Measurements from ENCODE around the gene CLCNKB.
A peak's percentile ranks its signal among the peaks of the same experiment; 100 is the strongest.
"Not testable (repeated sequence)": the region's sequence is repeated elsewhere in the genome, so short reads cannot be mapped to it uniquely, and the experiment has no call there.

CLCNKB gene

DNA sequence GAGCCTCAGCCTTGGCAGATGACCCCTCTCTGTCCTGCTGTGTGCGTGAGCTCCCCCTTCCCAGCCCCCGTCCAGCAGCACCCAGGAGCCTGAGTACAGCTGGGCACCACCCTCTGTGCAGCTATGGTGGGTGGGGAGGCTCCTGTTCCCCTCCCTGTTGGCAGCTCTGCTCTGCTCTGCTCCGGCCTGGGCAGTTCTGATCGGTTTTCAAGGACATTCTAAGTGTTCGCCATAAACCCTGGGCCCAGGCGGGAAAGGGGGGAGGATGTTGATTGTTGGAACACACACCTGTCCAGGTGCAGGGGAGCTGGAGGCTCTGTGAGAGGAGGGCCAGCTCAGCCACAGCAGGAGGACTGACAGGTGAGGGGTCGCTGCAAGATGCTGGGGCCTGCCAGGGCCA, at the start of gene CLCNKB:
Gene CLCNKB, plus strand, starts transcription at position 262 of the 400 bp plus-strand sequence. CDS start 711 bp downstream, outside the sequence.
- DNase-seq, result no peak

DNA sequence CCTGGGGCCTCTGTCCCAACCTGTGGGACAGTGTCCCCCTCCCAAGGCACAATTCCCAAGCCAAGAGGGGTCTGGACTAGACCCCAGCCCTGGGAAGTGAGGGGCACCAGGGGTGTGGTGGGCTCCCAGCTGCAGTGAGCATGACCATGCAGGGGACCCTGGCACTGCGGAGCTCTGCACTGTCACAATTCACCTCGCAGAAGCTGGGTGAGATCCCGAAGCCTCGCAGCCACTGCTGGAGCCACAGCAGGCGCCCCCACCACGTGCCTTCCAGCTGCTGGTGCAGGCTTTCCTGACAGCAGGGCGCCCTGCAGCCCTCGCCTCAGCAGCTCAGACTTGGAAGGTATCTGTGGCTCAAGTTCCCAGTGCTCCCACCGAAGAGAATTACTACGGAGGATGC, 49.5 kb upstream of the CLCNKB start:
- DNase-seq, result no peak

DNA sequence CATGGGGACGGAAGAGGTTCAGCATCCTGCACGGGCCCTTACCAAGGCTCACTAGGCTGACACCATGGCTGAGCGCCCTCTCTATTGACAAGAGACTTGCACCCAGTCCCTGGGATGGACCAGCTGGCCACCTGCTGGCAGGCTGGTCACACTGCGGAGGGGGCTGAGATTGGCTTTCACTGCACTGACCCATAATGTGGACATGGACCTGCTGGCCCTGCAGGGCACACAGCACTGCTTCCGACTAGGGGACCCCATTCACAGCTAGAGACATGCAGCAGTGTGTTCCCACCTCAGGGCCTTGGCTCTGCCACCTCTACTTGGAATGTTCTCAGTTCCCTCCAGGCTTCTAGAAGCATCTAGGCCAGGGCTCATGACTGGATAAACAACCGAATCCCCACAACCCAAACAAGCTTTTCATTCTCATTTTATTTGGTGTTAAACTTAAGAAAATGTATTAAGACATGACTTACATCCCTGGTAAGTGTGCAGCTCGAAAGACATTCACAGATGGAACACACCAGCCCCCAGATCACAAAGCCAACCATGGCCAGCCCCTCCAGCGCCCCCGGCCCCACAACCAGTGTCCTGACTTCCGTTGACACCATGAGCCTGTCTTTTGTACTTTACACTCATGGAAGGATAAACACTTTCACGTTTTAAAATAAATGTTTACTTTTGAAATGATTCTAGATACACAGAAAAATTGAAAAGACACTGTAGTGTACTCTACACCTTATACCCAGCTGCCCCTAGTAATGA, 48.8 kb upstream of the CLCNKB start:
- peak in 1 of 2 experiments; percentile 60 for DNase-seq

DNA sequence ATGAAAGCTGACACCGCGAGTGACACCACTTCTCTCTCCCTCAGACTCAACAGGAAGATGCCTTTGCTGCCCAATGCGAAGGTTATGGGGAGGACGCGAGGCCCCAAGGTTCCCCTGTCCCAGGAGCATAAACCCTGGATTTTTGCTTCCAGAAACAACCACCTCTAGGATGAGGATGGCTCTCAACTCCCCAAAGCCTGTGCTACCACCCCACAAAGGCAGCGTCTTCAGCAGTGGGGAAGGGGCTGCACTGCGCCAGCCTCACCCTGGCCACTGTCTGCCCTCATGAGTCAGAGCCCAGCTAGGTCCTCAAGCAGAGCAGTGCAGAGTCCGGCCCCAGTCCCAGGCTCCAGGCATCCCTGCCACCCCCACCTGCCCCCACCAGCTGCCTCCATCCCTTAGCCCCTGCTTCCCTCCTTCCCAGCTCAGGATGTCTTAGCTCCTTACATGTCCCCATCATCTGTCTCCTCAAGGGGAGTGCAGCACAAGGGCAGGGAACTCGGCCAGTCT, 46.5 kb upstream of the CLCNKB start:
- no peak for DNase-seq

DNA sequence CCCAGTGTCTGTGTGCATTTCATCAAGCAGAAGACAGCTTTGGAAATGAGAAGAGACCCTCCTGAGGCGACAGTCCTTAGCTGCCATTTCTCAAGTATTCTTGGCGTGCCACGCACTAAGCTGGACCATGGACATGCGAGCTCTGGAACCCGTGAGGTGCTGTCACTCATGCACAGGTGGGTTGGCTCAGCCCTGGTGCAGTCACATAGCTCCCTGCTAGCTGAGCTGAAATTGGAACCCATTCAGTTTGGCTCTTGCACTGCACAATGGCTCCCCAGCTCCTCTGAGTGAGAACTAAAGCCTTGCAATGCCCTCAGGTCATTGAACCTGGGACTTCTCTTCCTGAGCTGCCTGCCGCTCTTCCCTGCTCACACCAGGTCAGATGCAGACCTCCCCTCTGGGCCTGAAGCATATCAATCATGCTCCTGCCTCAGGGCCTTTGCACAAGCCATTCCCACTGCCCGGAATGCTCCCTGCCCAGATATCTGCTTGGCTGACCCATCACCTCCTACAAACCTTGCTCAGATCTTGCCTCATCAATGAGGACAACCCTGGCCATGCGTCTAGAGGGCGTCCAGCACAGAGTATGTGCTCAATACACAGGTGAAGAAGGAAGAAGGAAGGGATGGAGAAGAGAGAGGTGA, 45.8 kb upstream of the CLCNKB start:
- DNase-seq, result no peak

DNA sequence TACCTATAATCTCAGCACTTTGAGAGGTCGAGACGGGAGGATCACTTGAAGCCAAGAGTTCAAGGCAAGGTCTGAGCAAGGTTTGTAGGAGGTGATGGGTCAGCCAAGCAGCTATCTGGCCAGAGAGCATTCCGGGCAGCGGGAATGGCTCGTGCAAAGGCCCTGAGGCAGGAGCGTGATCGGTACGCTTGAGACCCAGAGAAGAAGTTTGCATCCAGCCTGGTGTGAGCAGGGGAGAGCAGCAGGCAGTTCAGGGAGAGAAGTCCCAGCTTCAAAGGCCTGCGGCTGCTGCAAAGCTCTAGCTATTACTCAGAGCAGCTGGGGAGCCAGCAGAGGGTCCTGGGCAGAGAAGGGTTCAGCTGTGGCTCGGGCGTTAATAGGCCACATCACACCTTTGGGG, 44.7 kb upstream of the CLCNKB start:
- no peak for DNase-seq

DNA sequence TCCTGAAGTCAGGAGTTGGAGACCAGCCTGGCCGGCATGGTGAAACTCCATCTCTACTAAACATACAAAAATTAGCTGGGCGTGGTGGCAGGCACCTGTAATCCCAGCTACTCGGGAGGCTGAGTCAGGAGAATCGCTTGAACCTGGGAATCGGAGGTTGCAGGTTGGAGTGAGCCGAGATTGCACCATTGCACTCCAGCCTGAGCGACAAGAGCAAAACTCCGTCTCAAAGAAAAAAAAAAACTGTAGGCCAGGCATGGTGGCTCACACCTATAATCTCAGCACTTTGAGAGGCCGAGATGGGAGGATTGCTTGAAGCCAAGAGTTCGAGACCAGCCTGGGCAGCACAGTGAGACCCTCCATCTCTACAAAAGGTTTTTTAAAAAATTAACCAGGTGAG, 42.3 kb upstream of the CLCNKB start:
- DNase-seq, result not testable (repeated sequence)

DNA sequence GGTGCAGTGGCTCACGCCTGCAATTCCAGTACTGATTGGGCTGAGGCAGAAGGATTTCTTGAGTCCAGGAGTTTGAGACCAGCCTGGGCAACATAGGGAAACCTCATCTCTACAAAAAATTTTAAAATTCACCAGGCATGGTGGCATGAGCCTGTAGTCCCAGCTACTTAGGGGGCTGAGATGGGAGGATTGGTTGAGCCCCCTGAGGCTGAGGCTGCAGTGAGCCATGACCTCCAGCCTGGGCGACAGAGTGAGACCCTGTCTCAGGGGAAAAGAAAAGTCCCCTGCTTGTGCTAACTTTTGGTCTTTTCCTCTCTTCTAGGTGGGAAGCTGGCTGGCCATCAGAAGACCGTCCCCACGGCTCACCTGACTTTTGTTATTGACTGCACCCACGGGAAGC, 38.0 kb upstream of the CLCNKB start:
- no peak for DNase-seq

DNA sequence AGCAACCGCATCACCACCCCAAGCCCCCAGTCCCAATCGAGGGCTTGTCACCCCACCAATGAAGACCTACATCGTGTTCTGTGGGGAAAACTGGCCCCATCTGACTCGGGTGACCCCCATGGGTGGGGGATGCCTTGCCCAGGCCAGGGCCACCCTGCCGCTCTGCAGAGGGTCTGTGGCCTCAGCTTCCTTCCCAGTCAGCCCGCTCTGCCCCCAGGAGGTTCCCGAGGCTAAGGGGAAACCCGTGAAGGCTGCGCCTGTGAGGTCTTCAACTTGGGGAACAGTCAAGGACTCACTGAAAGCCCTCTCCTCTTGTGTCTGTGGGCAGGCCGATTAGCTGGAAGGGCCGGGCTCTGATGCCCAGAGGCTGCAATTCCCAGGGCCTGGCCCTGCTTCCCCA, 37.6 kb upstream of the CLCNKB start:
- DNase-seq, result no peak

DNA sequence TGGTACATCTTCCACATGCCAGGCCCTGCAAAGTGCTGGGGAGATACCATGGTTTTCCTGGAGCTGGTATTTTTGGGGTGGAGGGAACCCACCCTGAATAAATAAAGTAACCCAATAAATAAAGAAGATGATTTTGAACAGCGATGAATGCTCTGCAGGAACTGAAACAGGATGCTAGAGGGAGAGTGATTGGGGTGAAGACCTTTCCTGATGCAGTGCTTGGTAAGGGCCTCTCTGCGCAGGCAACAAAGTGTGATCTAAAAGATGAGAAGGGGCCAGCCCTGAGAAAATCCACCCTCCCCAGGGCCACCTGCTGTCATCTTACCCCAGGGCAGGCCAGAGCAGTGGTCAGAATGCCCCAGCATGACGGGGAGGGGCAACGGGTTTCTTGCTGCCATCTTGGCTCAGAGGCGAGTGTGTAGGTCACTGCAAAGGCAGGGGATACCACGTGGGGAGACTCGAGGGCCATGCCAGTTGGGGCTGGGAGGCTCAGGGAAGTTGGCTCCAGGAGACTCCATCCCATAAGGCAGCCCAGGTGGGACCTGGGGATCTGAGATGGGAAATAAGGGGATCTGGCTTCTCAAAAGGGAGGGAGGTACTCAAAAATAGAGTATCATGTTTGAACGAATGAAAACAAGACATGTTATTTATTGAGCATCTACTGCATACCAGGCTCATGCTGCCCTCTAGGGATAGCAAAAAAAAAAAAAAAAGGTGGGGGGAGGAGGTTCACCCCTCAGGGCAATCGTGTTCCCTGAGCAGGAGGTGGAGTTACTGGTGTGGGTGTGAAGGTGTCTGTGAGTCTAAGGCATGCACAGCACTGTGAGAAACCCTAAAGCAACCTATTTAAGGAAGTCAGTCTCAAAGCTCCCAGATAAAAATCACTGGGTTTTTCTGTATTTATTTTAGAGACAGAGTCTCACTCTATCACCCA, 36.8 kb upstream of the CLCNKB start:
- DNase-seq, result no peak

DNA sequence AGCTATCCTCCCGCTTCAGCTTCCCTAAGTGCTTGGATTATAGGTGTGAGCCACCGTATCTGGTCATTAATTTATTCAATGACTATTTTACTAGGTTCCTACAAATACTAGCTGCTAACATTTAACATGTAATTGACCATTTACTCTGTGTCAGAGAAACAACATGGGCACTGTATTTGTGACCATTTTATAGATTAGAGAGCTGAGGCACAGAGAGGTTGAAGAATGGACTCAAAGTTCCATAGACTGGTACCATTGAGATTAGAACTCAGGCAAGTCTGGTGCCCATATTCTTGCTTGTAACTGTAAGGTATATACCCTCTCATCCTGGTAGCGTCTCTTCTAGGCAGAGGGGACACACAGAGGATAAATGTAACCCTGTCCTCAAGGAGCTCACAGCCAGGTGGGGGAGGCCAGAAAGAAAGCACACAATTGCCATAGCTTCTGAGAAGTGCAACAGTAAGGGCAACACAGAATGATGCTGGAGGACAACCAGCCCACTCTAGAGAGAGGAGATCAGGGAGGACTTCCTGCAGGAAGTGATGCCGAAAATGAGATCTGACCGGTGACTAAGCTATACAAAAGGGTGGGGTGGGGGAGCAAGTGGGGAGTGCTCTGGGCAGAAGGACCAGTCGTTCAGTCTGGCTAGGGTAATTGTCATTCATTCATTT, 35.8 kb upstream of the CLCNKB start:
- no peak for DNase-seq

DNA sequence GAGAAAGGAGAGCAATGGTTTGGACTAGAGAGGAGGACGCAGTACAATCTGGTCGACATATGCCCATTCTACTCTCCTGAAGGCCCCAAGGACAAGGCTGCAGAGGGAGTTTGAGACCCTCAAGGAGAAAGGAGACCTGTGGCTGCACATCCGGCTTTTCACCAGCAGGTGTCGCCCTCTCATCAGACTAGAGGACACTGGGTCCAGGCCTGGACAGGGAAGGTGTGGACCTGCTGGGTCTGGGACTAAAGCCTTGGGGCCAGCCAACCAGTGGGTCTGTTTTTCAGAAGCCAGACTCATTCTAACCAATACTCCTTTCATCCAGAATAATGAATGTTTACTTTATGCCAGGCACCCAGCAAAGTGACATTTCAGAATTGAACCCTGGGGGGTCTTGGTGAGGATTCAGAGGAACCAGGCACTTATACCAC, 34.5 kb upstream of the CLCNKB start:
- peak; percentile 35 to 75 for DNase-seq

DNA sequence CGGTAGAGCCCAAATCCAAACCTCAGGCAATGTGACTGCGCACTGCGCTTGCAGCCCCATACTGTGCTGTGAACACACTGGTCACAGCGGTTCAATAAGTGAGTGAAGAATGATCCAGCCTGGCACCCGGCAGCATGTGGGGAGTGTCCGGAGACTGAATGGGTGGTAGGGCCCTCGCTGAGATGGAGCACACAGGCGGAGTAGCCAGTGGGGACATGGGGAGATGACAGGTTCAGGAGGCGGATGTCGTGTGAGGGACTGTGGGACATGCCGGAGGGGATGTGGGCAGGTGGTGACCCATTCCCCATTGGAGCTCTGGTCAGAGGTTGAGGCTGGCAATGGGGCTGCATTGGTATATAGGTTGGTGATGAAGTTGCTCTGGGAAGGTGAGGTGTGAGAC, 33.9 kb upstream of the CLCNKB start:
- DNase-seq, result no peak

DNA sequence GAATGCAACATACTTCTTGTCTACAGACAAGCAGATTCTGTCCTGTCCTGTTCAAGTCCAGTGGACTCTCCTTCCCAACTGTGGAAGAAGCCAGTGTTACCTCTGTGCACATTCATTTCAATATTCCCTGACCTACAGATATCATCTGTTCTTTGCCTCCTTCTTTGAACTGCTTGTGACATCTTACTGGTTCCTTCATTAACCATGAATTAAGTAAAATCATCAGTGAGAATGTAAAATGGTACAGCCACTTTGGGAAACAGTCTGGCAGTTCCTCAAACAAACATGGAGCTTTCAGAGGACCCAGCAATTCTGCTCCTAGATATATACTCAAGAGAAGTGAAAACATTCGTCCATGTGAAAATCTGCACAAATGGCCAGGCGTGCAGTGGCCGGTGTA, 32.7 kb upstream of the CLCNKB start:
- DNase-seq, result no peak

DNA sequence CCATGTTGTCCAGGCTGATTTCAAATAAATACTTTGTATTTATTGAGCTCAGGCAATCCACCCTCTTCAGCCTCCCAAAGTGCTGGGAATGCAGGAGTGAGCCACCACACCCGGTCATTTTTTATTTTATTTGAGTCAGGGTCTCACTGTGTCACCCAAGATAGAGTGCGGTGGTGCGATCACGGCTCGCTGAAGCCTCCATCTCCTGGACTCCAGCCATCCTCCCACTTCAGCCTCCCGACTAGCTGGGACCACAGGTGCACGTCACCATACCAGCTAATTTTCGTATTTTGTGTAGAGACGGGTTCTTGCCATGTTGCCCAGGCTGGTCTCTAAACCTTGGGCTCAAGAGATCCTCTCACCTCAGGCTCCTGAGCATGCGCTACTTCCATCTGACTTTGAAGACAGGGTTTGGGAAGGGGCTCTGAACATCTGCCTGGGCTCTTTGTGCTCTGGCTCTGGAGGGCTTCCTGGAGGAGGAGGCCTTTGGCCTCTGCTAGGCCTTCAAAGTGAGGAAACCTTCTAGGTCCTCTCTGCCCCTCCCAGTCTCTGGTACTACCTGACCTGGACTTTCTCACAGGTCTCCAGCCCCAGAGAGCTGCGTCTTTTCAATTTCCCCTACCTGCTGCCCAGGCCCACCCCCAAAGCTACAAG, 31.5 kb upstream of the CLCNKB start:
- no peak for DNase-seq

DNA sequence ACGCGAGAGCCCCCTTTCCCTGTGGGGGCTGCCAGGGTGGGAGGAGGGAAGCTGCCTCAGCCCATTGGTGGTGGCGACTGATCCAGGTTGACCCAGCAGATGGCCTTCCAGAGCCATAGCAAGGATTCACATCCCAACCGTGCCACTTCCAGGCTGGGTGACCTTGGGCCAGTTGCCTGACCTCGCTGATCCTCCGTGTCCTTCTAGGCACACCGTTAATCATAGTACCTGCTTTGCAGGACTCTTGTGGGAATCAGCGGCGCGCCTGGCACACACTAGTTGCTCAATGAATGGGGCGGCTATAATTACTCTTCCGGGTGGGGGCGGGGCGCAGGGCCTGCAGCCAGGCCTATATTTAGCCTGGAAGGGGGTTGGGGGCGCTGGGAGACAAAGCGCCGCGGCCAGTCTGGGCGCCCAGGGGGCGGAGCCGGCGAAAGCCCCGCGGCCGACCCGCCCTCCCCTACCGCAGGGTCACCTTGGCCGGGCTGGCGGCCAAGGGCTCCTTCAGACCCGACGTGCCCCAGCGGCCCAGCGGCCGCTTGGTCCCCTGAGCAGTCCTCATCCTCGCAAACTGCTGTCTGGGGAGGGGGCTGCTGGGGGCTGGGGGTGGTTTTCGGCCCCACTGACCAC, 30.9 kb upstream of the CLCNKB start:
- no peak for DNase-seq

DNA sequence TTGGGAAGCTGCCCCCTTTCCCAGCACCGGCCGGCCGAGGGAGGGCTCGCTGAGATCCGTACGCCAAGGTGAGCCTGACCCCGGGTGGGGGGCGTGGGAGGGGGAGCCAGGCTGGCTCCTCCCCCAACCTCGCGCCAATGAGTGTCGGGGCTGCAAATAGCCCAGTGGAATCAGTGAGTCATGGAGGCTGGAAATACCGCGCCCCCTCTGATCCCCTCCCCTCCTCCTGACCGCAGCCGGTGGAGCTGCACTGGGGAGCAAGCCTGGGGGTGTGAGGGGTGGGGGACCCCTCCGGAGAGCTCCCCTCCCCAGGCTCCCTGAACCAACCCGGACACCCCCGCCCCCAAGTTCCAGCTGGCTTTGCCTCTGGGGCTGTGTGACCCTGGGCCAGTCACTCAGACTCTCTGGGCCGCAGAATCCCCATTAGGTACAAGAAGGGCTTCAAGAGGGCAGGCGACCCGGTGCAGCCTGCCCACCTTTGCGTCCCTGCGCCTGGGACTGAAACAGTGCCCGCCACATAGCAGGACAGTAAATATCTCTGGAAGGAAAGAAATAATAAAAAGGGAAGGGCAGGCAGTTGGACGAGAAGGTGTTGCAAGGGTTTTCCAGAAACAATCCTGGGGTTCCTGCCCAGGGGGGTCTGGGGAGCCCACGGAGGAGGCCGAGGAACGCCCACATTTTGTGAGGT, 30.2 kb upstream of the CLCNKB start:
- DNase-seq, result no peak

DNA sequence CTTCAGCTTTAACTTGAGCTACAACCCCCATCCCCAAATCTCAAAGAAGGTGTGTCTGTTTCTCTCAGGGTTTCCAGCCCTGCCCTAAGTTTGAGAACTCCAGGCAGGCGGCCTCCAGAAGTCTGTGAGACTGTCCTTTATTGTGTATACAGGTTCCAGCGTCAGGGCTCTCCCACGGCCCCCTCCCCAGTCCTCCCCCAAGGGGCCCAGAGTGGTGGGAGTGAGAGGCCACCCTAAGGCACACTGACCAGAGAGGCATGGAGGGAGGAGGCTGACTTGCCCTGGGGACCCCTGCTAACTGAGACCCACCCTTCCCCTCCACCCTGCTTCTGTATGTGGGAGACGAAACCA, 29.7 kb upstream of the CLCNKB start:
- no peak for DNase-seq

DNA sequence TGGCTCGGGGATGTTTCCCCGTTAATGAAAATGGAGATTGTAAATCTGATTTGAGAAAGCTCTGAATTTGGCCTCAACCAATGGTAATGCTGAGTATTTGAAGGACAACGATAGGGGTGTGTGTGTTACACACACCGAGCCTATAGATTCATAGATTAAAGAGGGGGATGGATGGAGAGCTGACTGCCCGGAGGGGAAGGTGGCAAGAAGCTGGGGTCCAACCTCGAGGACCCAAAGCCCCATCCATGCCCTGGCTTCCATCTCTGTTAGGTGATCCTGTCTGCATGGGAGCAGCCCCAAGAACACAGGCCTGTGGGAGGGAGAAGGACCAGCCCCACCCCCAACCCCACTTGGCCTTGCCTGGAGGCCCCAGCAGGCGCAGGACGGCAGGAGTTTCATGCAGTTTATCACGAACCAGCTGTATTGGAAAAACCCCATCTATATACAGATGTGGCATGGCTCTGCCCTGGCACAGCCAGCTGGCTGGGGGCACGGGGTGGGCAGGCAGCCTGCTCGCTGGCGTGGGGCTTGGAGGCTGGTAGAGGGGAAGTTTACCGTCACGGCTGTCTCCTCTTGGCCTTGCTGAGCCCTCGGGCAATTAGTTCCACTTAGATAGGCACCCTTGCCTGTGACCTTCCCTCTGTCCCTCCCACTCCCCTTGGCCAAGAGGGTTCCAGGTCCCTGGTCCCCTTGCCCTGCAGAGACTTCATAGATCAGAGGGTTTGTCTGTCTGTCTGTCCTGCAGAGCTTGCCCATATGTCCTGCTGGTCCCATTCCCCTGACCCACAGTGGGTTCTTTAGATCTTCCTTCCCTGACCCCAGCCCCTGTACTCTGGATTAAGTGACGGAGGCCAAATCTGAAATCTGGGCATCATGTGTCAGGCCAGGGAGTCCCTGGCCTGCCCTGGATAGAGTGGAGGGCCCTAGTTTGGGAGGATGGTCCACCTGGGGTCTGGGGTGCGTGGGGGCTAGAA, 28.8 kb upstream of the CLCNKB start:
- DNase-seq, result no peak

DNA sequence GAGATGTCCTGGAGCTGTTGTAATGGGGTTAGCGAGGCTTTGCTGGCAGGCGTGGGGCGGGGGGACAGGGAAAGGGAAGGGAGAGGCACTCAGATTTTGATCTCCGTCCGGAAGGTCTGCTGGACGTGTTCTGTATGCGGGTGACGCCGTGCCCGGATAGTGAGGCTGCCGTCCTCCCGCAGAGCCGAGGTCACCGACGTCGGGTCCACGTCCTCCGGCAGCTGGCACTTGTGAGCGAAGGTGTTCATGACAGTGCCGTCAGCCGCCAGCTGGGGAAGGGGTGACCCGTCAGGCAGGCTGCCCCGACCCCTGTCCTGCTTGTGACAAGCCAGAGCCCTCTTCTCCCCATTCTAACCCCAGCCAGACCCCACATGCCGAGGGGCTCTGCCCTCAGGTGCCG, 28.1 kb upstream of the CLCNKB start:
- DNase-seq, result no peak

All from NCI-H446 (cell line).